GM21381 (cell line): ENCODE results near the gene UGT1A5.
"Not testable (repeated sequence)": the region's sequence is repeated elsewhere in the genome, so short reads cannot be mapped to it uniquely, and the experiment has no call there.

Source experiments
- ATAC-seq: cut with Tn5 transposase; IDR thresholded peaks from one replicate; pipeline ENCODE4 v1.9.1; 2021; ENCODE audit warnings: mild to moderate bottlenecking, moderate library complexity; ENCODE audit not compliant: unreplicated experiment

The UGT1A5 gene

GRCh38 chr2:233693963-233694362 is 18.7 kb upstream of the UGT1A5 start:
- ATAC-seq: no peak

- ATAC-seq: no peak
Measured at GRCh38 chr2:233698740-233699139, 14.0 kb upstream of the UGT1A5 start.

- no peak for ATAC-seq
Measured at GRCh38 chr2:233699424-233700027, 13.2 kb upstream of the UGT1A5 start.

- ATAC-seq: no peak
Measured at GRCh38 chr2:233700028-233700635, 12.6 kb upstream of the UGT1A5 start.

- not testable (repeated sequence) for ATAC-seq
Measured at GRCh38 chr2:233700842-233701241, 11.9 kb upstream of the UGT1A5 start.

GRCh38 chr2:233702238-233702637 is 10.5 kb upstream of the UGT1A5 start:
- ATAC-seq: no peak

GRCh38 chr2:233705911-233706506 is 6.7 kb upstream of the UGT1A5 start:
- ATAC-seq: no peak

- ATAC-seq: no peak
Measured at GRCh38 chr2:233706720-233707119, 6.0 kb upstream of the UGT1A5 start.

GRCh38 chr2:233707940-233708644 is 4.6 kb upstream of the UGT1A5 start:
- ATAC-seq: no peak

- no peak for ATAC-seq
Measured at GRCh38 chr2:233708942-233709341, 3.8 kb upstream of the UGT1A5 start.

GRCh38 chr2:233711312-233712008 is 1.2 kb upstream of the UGT1A5 start:
- ATAC-seq: no peak

GRCh38 chr2:233713262-233713615 is 532 bp downstream of the UGT1A5 start:
- ATAC-seq: no peak

GRCh38 chr2:233714121-233714520 is 1.4 kb downstream of the UGT1A5 start:
- no peak for ATAC-seq

GRCh38 chr2:233718552-233718951 is 5.8 kb downstream of the UGT1A5 start, which contains the start of gene UGT1A4:
Gene UGT1A4, plus strand, starts transcription at chr2:233718736. Its CDS starts 85 bp downstream, at chr2:233718821.
- no peak for ATAC-seq

- ATAC-seq: no peak
Measured at GRCh38 chr2:233728723-233729301, 16.1 kb downstream of the UGT1A5 start, which contains the start of gene UGT1A3. Gene UGT1A3, plus strand, starts transcription at chr2:233729042. Its CDS starts 85 bp downstream, at chr2:233729127.

- ATAC-seq: not testable (repeated sequence)
Measured at GRCh38 chr2:233736868-233737653, 24.4 kb downstream of the UGT1A5 start.

- no peak for ATAC-seq
Measured at GRCh38 chr2:233740870-233741269, 28.2 kb downstream of the UGT1A5 start.

- ATAC-seq: no peak
Measured at GRCh38 chr2:233743464-233744259, 31.0 kb downstream of the UGT1A5 start.
